HUES6 (cell line): ENCODE data around the gene YIPF5.

Experiments
- H3K27ac ChIP-seq: 2 replicates; pipeline ENCODE4 v1.7.0; 2013; ENCODE audit warnings: low read depth, mild to moderate bottlenecking, low read length, inconsistent platforms
- H3K27me3 ChIP-seq: 2 replicates; pipeline ENCODE4 v1.6.1; 2013; ENCODE audit warnings: low read length; ENCODE audit not compliant: control insufficient read depth, insufficient read depth
- H3K36me3 ChIP-seq: 2 replicates; pipeline ENCODE4 v1.6.1; 2013; ENCODE audit warnings: low read length; ENCODE audit not compliant: control insufficient read depth, insufficient read depth
- H3K4me1 ChIP-seq: 2 replicates; pipeline ENCODE4 v1.6.1; 2013; ENCODE audit warnings: low read length; ENCODE audit not compliant: control insufficient read depth, insufficient read depth
- H3K4me3 ChIP-seq: 2 replicates; pipeline ENCODE4 v1.5.1; 2013; ENCODE audit warnings: low read depth, low read length
- H3K9ac ChIP-seq: one replicate; pipeline ENCODE4 v1.6.1; 2013; ENCODE audit warnings: mild to moderate bottlenecking, low read length
- H3K9me3 ChIP-seq: 2 replicates; pipeline ENCODE4 v1.6.1; 2013; ENCODE audit warnings: low read depth, low read length; ENCODE audit not compliant: control insufficient read depth, insufficient read depth

The YIPF5 gene

DNA sequence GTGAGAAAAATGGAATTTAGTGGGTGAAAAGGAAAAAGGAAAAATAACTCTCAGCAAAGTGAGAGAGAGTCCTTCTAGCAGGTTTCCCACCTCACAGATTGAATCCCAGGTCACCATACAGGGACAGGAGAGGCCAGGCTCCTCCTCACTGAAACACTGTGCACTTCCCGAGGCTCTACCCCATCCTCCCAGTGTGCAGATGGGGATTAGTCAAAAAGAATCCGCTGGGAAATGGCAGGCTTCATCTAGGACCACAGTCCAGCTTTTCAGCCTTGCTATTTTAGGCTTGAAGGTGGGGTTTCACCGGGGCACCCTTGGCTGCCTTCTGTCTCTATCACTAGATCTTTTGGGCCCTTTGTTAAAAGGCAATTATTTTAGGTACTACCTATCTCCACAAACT is 47.8 kb downstream of the YIPF5 start:
- Histone ChIP-seq H3K9ac (no peak overlapping the region), H3K27me3 (no peaks in the 10 kb centered on the region), H3K9me3 (no peaks in the 10 kb centered on the region), H3K4me3 (no peak overlapping the region), H3K27ac (no peak overlapping the region), H3K36me3 (no peaks in the 10 kb centered on the region), H3K4me1 (peaks cover 13% of the 10 kb centered on the region)

DNA sequence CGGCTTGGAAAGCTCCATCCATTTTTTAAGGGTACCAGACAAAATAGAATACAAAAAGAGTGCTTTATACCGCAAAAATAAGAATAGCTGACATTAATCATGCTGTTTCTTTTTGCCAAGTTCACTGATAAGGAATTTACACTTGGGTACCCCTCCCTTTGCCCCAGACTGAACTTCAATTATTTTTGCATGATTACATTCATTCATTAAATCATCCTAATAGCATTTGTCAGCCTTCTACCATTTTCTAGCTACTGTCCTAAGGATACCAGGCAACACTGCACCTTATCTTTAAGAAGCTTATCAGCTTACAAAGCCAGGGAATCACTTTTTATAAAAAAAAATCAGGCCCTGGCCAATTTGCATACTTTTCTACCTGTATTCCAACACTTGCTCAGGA is 48.4 kb downstream of the YIPF5 start:
- no peak overlapping the region for H3K27ac ChIP-seq
- no peaks in the 10 kb centered on the region for H3K27me3 ChIP-seq
- H3K9ac ChIP-seq, result no peak overlapping the region
- no peak overlapping the region for H3K4me3 ChIP-seq
- peaks cover 13% of the 10 kb centered on the region for H3K4me1 ChIP-seq
- no peaks in the 10 kb centered on the region for H3K36me3 ChIP-seq
- H3K9me3 ChIP-seq, result no peaks in the 10 kb centered on the region

DNA sequence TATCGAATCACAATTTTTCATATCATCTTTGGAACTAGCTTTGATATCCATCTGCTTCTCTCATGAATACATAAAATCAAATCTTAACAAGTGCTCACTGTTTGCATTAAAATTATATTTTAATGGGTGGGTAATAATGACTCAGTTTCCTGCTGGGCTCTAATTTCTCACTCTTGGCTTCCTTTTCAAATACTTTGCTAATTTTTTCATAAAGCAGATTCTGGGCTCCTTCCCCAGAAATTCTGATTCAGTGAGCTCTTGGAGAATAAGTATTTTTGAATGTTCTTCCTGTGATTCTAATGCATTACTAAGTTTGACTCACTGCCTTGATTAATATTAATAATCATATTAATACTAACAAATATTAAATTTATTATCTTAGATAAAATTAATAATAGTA is 48.9 kb downstream of the YIPF5 start:
- Histone ChIP-seq H3K4me1 (peaks cover 13% of the 10 kb centered on the region), H3K4me3 (no peak overlapping the region), H3K36me3 (no peaks in the 10 kb centered on the region), H3K27me3 (no peaks in the 10 kb centered on the region), H3K9ac (no peak overlapping the region), H3K9me3 (no peaks in the 10 kb centered on the region), H3K27ac (no peak overlapping the region)

DNA sequence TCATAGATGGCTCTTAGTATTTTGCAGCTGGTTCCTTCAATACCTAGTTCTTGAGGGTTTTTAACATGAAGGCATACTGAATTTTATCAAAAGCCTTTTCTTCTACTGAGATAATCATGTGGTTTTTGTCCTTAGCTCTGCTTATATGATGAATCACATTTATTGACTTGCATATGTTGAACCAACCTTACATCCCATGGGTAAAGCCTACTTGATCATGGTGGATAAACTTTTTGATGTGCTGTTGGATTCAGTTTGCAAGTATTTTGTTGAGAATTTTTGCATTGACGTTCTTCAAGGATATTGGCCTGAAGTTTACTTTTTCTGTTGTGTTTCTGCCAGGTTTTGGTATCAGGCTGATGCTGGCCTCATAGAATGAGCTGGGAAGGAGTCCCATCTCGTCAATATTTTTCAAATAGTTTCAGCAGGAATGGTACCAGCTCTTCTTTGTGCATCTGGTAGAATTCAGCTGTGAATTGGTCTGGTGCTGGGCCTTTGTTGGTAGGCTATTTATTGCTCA is 49.7 kb downstream of the YIPF5 start:
- Histone ChIP-seq H3K27ac (no peak overlapping the region), H3K9me3 (no peaks in the 10 kb centered on the region), H3K9ac (no peak overlapping the region), H3K4me1 (peaks cover 11% of the 10 kb centered on the region), H3K27me3 (no peaks in the 10 kb centered on the region), H3K4me3 (no peak overlapping the region), H3K36me3 (no peaks in the 10 kb centered on the region)

DNA sequence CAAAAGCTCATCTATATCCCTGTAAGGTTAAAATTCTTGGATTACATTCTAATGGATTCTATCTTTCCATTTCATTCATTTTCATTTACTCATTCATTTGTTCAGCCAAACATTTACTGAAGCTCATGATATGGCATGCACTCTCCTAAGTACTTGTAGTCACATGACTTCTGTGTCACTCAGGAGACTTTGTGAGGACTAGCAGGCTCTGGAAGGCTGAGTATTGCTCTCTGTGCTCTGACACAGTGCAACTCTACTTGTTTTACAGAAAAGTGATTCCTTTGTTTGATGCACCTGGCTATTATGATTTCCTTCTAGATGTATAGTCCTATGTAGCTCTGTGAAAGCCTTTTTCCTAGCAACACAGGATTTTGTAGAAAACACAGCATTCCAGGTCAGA is 53.0 kb downstream of the YIPF5 start:
- Histone ChIP-seq H3K9ac (no peak overlapping the region), H3K36me3 (no peaks in the 10 kb centered on the region), H3K27ac (no peak overlapping the region), H3K9me3 (no peaks in the 10 kb centered on the region), H3K4me3 (no peak overlapping the region), H3K4me1 (no peaks in the 10 kb centered on the region), H3K27me3 (no peaks in the 10 kb centered on the region)

DNA sequence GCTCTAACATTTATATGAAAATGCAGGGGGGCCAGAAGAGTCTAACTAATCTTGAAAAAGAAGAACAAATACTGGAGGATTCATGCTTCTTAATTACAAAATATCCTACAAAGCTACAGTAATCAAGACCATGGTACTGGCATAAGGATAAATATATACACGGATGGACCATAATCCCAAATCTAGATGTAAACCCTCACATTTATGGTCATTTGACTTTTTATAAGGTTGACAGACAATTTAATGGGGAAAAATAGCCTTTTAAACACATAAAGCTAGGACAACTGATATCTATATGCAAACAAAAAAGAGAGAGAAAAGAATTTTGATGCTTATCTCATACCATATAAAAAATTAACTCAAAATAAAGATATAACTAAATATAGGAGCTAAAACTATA is 55.9 kb downstream of the YIPF5 start:
- H3K27me3 ChIP-seq, result no peaks in the 10 kb centered on the region
- H3K4me3 ChIP-seq, result no peak overlapping the region
- H3K36me3 ChIP-seq, result no peaks in the 10 kb centered on the region
- H3K4me1 ChIP-seq, result no peaks in the 10 kb centered on the region
- no peak overlapping the region for H3K9ac ChIP-seq
- H3K9me3 ChIP-seq, result no peaks in the 10 kb centered on the region
- no peak overlapping the region for H3K27ac ChIP-seq
